HG03460 (cell line): ENCODE results near the gene OPN3.

ENCODE experiments used
- ATAC-seq: cut with Tn5 transposase; IDR thresholded peaks from one replicate; pipeline ENCODE4 v1.9.1; 2021; ENCODE audit not compliant: unreplicated experiment

Gene OPN3

GRCh38 chr1:241591736-241592135 is 48.4 kb downstream of the OPN3 start:
- no peak for ATAC-seq

GRCh38 chr1:241591317-241591716 is 48.9 kb downstream of the OPN3 start:
- ATAC-seq: no peak

- ATAC-seq: no peak
Observed at GRCh38 chr1:241590719-241591118, 49.5 kb downstream of the OPN3 start.

GRCh38 chr1:241589521-241589920 is 50.6 kb downstream of the OPN3 start:
- ATAC-seq: no peak

GRCh38 chr1:241586905-241587512 is 53.2 kb downstream of the OPN3 start:
- ATAC-seq: no peak

GRCh38 chr1:241582921-241583321 is 57.2 kb downstream of the OPN3 start:
- no peak for ATAC-seq

- no peak for ATAC-seq
Observed at GRCh38 chr1:241579434-241579833, 60.7 kb downstream of the OPN3 start.

- ATAC-seq: no peak
Observed at GRCh38 chr1:241574154-241574553, 66.0 kb downstream of the OPN3 start.

GRCh38 chr1:241569848-241570247 is 70.3 kb downstream of the OPN3 start:
- ATAC-seq: no peak

GRCh38 chr1:241560849-241561187 is 79.4 kb downstream of the OPN3 start:
- no peak for ATAC-seq

GRCh38 chr1:241560146-241560848 is 79.9 kb downstream of the OPN3 start:
- ATAC-seq: no peak

GRCh38 chr1:241557551-241558193 is 82.5 kb downstream of the OPN3 start:
- ATAC-seq: no peak

- no peak for ATAC-seq
Observed at GRCh38 chr1:241557031-241557430, 83.1 kb downstream of the OPN3 start.

GRCh38 chr1:241555526-241555925 is 84.6 kb downstream of the OPN3 start:
- no peak for ATAC-seq

- ATAC-seq: no peak
Observed at GRCh38 chr1:241553886-241554592, 86.1 kb downstream of the OPN3 start.

GRCh38 chr1:241551759-241552638 is 88.2 kb downstream of the OPN3 start:
- peak; percentile 84 for ATAC-seq

GRCh38 chr1:241550318-241550717 is 89.9 kb downstream of the OPN3 start:
- no peak for ATAC-seq

- no peak for ATAC-seq
Observed at GRCh38 chr1:241548008-241548407, 92.2 kb downstream of the OPN3 start.
